Smooth muscle cell (in vitro differentiated cells): ENCODE data around the gene FMNL2. TPM values are rescaled to one million over a fixed set of nuclear protein-coding genes. Genes with fewer than 3 reads are reported as not detected.

Experiments
- DNase-seq: peaks from one replicate; lab custom pipeline; 2025; ENCODE audit not compliant: unreplicated experiment; lab: John Stamatoyannopoulos, UW
- H2AFZ ChIP-seq: fragments of 200-600 bp; sonication (generic); 2 replicates; pipeline ENCODE4 v1.6.0; 2016; ENCODE audit warnings: antibody characterized with exemption, low read depth, mild to moderate bottlenecking
- H3F3A ChIP-seq: fragments of 200-600 bp; sonication (generic); 2 replicates; pipeline ENCODE4 v1.6.0; 2017; ENCODE audit warnings: antibody characterized with exemption, low read depth
- H3K27ac ChIP-seq: fragments of 200-600 bp; sonication (generic); 2 replicates; pipeline ENCODE4 v1.5.1; 2016; ENCODE audit warnings: low read depth, mild to moderate bottlenecking
- H3K27me3 ChIP-seq: fragments of 200-600 bp; sonication (generic); 2 replicates; pipeline ENCODE4 v1.6.1; 2016; ENCODE audit warnings: low read depth, mild to moderate bottlenecking
- H3K36me3 ChIP-seq: fragments of 200-600 bp; sonication (generic); 2 replicates; pipeline ENCODE4 v1.5.1; 2016; ENCODE audit warnings: low read depth
- H3K4me1 ChIP-seq: fragments of 200-600 bp; sonication (generic); 2 replicates; pipeline ENCODE4 v1.5.1; 2016; ENCODE audit warnings: low read depth
- H3K4me2 ChIP-seq: fragments of 200-600 bp; sonication (generic); 2 replicates; pipeline ENCODE4 v1.6.0; 2016; ENCODE audit warnings: mild to moderate bottlenecking
- H3K4me3 ChIP-seq: fragments of 200-600 bp; sonication (generic); 2 replicates; pipeline ENCODE4 v1.5.1; 2016; ENCODE audit warnings: mild to moderate bottlenecking
- H3K79me2 ChIP-seq: fragments of 200-600 bp; sonication (generic); 2 replicates; pipeline ENCODE4 v1.6.0; 2016; ENCODE audit warnings: low read depth, mild to moderate bottlenecking
- H3K9ac ChIP-seq: fragments of 200-600 bp; sonication (generic); 2 replicates; pipeline ENCODE4 v1.6.0; 2016; ENCODE audit warnings: low read depth
- H3K9me3 ChIP-seq: fragments of 200-600 bp; sonication (generic); replicated peaks from 2 replicates; pipeline ENCODE4 v1.5.1; 2016; ENCODE audit warnings: low read depth
- H4K20me1 ChIP-seq: fragments of 200-600 bp; sonication (generic); 2 replicates; pipeline ENCODE4 v1.6.0; 2016; ENCODE audit warnings: low read depth
- WGBS: methylation state at CpG from one replicate; pipeline ENCODE4 v1.1.7; 2016; ENCODE audit warnings: low lambda C conversion rate; 5-methylcytosine and 5-hydroxymethylcytosine counted together
- polyA plus RNA-seq: library from polyadenylated mRNA; unstranded; fragments of >200 nt; fragmentation: Nextera tagmentation; extraction: Ambion mirVana; gene quantifications from 2 replicates; pipeline ENCODE4 v1.2.1, GENCODE V29; 2016
- total RNA-seq: library from RNA; depleted of rRNA; stranded (reverse); fragments of >200 nt; gene quantifications from 2 replicates; pipeline ENCODE4 v1.2.3, GENCODE V29; 2014
- TF ChIP-seq, protein P1 (sequence below): fragments of 200-600 bp; sonication (generic); IDR thresholded peaks from 2 replicates; pipeline ENCODE4 v1.5.1; 2017; ENCODE audit warnings: borderline replicate concordance, mild to moderate bottlenecking, antibody characterized with exemption; ENCODE audit not compliant: insufficient read depth, poor library complexity, severe bottlenecking

FMNL2 gene
- total and polyA plus RNA-seq, 2 experiments from 2014 or later = 7.4 to 37.3 TPM

DNA sequence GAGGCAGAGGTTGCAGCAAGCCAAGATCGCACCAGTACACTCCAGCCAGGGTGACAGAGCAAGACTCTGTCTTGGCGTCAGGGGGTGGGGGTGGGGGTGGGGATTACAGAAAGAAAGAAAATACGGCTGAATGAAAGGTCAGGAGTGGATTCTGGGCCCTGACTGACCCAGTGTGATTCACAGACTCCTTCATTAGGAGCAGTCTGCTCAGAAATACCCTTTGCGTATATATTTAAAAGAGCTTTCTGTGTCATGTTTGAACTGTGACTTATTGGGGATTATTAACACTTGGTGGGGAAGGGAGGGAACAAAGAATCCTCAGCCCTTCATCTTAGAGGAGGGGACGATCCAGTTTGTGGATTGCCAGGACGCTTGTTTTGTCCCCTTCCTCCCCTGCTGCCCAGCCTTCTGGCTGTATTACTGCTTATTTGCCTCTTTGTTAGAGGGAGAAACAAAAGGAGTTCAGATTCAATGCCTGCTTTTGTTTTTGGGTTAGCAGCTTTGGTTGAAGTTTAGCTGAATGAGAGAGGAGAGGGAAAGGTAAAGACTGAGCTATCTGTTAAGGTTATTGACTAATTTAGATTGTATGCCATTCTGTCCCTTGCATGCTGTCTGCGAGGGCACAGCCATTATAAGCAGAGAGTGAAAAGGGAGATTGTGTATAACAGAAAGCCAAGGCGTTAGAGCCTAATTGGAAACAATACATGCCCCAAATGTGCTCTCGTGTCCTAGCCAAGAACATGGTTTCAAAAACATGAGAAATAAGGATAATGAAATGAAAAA lies 118.3 kb downstream of the FMNL2 start:
- no peaks in the 10 kb centered on the region for H3K9me3 ChIP-seq
- no peaks in the 10 kb centered on the region for H3K36me3 ChIP-seq
- TF ChIP-seq, protein P1, sequence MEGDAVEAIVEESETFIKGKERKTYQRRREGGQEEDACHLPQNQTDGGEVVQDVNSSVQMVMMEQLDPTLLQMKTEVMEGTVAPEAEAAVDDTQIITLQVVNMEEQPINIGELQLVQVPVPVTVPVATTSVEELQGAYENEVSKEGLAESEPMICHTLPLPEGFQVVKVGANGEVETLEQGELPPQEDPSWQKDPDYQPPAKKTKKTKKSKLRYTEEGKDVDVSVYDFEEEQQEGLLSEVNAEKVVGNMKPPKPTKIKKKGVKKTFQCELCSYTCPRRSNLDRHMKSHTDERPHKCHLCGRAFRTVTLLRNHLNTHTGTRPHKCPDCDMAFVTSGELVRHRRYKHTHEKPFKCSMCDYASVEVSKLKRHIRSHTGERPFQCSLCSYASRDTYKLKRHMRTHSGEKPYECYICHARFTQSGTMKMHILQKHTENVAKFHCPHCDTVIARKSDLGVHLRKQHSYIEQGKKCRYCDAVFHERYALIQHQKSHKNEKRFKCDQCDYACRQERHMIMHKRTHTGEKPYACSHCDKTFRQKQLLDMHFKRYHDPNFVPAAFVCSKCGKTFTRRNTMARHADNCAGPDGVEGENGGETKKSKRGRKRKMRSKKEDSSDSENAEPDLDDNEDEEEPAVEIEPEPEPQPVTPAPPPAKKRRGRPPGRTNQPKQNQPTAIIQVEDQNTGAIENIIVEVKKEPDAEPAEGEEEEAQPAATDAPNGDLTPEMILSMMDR = no peak
- H3K27ac ChIP-seq = peak overlapping the region; percentile 20
- H3K27me3 ChIP-seq = no peaks in the 10 kb centered on the region
- peak overlapping the region; percentile 24 for H3K9ac ChIP-seq
- H4K20me1 ChIP-seq = peaks cover 16% of the 10 kb centered on the region
- H3F3A ChIP-seq = peaks cover 14% of the 10 kb centered on the region
- H3K4me3 ChIP-seq = no peak overlapping the region
- H3K79me2 ChIP-seq = peaks cover 62% of the 10 kb centered on the region
- peak overlapping the region; percentile 67 for H3K4me2 ChIP-seq
- WGBS = 40% methylated on average over 9 of the region's 9 CpGs
- peak overlapping the region; percentile 49 for H2AFZ ChIP-seq
- H3K4me1 ChIP-seq = peaks cover 40% of the 10 kb centered on the region
- no peak for DNase-seq

DNA sequence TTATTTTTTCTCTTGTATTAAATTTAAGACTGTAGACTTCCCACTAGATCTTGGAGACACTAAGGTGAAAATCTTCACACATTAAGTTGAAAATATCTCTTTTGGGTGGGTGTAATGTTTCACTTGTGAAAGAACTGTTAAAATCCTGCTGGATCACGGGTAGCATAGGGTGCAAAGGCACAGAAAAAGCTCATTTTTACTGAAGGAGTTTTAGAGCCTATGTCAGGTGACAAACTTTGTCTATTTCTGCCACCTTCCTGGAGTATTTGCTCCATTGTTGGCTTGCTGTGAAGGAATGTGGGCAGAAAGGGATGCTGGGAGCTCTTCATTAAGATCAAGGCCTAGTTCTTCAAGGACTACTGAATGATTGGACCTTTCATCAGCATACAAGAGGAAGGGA lies 119.4 kb downstream of the FMNL2 start:
- H3K9me3 ChIP-seq = no peaks in the 10 kb centered on the region
- TF ChIP-seq, protein P1 = no peak
- H3K4me1 ChIP-seq = peaks cover 30% of the 10 kb centered on the region
- peaks cover 6% of the 10 kb centered on the region for H4K20me1 ChIP-seq
- WGBS = 100% methylated on average over 1 of the region's 1 CpG
- H3F3A ChIP-seq = peaks cover 8% of the 10 kb centered on the region
- no peaks in the 10 kb centered on the region for H3K36me3 ChIP-seq
- H3K27ac ChIP-seq = no peak overlapping the region
- H2AFZ ChIP-seq = no peak overlapping the region
- H3K27me3 ChIP-seq = no peaks in the 10 kb centered on the region
- H3K79me2 ChIP-seq = peaks cover 63% of the 10 kb centered on the region
- DNase-seq = no peak
- H3K9ac ChIP-seq = no peak overlapping the region
- H3K4me3 ChIP-seq = no peak overlapping the region
- no peak overlapping the region for H3K4me2 ChIP-seq

DNA sequence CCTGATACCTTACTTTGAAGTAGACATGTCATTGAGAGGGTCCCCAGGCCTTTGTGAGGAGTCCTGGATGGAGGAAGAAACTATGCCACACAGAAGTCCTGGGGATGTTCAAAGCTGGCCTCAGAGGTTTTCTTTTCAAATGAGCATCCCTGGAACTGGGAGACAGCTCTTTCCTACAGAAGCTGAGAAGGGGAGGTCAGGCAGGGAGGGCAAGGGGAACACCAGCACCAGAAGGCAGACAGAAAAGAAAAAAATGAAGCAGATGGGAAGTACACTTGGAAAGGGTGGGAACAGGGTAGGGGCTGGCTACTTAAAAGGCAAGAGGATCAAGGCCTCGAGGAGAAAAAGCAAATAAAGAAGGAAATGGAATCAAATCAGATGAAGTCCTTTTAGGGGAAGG lies 120.0 kb downstream of the FMNL2 start:
- TF ChIP-seq, protein P1 = no peak
- no peaks in the 10 kb centered on the region for H3K9me3 ChIP-seq
- peaks cover 63% of the 10 kb centered on the region for H3K79me2 ChIP-seq
- no peak overlapping the region for H3K4me3 ChIP-seq
- H3K36me3 ChIP-seq = no peaks in the 10 kb centered on the region
- no peak overlapping the region for H3K4me2 ChIP-seq
- WGBS = 75% methylated on average over 1 of the region's 1 CpG
- no peak overlapping the region for H3K9ac ChIP-seq
- H3K4me1 ChIP-seq = peaks cover 24% of the 10 kb centered on the region
- no peak overlapping the region for H3K27ac ChIP-seq
- peaks cover under 1% of the 10 kb centered on the region for H4K20me1 ChIP-seq
- DNase-seq = no peak
- peaks cover 3% of the 10 kb centered on the region for H3F3A ChIP-seq
- H2AFZ ChIP-seq = no peak overlapping the region
- H3K27me3 ChIP-seq = no peaks in the 10 kb centered on the region

DNA sequence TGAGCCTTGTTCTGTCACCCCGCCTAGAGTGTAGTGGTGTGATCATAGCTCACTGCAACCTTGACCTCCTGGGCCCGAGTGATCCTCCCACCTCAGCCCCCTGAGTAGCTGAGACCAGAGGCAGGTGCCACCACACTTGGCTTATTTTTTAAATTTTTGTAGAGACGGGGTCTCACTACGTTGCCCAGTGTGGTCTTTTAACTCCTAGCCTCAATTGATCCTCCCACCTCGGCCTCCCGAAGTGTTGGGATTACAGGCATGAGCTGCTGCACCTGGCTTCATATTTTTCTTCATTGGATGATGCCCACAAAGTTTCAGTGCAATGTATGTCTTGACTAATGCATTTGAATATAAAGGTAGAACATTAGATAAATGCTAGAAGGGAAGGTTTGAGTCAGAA lies 120.8 kb downstream of the FMNL2 start:
- Histone ChIP-seq H4K20me1 (peaks cover 3% of the 10 kb centered on the region), H3K4me3 (no peak overlapping the region), H3K4me2 (no peak overlapping the region), H3F3A (no peaks in the 10 kb centered on the region), H3K27me3 (no peaks in the 10 kb centered on the region), H3K9ac (no peak overlapping the region), H2AFZ (no peak overlapping the region), H3K4me1 (peaks cover 20% of the 10 kb centered on the region), H3K9me3 (no peaks in the 10 kb centered on the region), H3K79me2 (peaks cover 63% of the 10 kb centered on the region), H3K27ac (peak overlapping the region; percentile 15), H3K36me3 (no peaks in the 10 kb centered on the region)
- WGBS = 96% methylated on average over 6 of the region's 6 CpGs
- no peak for DNase-seq
- TF ChIP-seq, protein P1 = no peak
